Left renal pelvis (tissue), 4 donors: Measurements from ENCODE around the gene VASN. TPM values are rescaled to one million over a fixed set of nuclear protein-coding genes. Genes with fewer than 3 reads are reported as not detected.

Experiments
- DNase-seq, 4 donors: peaks; one replicate each; pipeline ENCODE4 v3.0.0-alpha.2; 2013; ENCODE audit warnings: low read depth in 4 of 4, low spot score in 3 of 4
- polyA plus RNA-seq, 4 donors: library from polyadenylated mRNA; unstranded; fragments of 120-200 nt; gene quantifications; one replicate each; pipeline ENCODE4 v1.2.1, GENCODE V29; 2013; ENCODE audit not compliant: insufficient read length in 4 of 4

The VASN gene
- polyA plus RNA-seq, 4 donors: 35.7 to 68.7 (median 44.1) TPM

DNA sequence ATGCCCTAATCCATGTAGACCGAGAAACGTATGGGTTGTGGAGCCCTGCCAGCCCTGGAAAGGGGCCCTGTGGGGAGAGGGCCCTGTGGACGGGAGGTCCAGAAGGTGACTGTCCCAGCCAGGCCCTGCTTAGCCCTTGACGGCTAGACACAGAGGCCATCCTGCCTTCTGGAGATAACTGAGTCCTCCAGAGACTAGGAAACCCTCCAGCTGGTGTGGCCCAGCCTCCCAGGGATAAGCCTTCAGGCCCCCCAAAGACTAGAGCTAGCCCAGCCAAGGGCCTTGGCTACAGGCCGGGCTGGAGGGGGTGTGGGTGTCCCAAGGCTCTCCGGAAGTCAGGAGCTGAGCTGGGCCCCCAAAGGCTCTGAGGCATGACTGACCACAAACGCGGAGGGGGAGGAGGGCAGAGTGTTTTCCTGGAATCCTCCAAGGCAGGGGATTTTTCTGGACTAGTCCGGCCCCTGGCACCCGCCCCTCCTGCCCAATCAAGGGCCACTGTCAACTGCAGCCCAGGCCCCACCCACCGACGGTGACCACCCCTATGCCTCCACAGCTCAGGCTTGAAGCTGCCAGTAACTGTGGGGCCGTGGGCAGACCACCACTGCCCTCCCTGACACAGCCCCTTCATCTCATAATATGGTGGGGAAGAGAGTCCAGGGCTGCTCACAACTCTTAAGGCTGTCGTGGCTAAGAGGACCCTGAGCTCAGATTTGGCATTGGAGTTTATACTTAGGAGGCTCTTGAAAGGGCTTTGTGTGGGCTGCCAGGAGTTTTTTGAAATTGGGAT is 885 bp upstream of the VASN start:
- no peak for DNase-seq

DNA sequence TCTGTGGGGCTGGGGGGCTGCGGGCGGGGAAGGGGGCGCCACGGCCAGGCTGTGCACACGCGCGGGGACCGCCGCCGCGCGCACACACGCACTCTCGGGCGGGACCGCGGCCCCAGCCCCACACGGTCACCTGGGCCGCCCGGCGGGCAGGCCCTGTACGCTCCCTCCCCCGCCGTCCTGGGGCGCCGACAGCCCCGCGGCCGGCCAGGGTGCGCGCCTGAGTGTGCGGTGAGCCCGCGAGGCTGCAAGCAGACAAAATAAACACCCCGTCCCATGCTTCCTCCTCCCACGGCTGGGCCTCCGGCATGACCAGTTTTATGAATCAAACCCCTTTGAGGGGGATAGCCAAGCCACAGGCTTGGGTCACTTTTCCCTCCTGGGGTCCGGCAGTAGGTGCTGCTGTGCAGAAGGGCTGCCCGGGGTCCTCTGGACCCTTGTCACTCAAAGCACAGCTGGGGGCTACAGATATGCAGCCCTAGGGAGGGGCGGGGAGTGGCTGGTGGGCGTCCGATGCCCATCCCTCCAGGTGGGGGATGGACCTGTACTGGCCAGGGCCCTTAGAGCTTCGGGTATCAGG is 441 bp downstream of the VASN start:
- no peak for DNase-seq

DNA sequence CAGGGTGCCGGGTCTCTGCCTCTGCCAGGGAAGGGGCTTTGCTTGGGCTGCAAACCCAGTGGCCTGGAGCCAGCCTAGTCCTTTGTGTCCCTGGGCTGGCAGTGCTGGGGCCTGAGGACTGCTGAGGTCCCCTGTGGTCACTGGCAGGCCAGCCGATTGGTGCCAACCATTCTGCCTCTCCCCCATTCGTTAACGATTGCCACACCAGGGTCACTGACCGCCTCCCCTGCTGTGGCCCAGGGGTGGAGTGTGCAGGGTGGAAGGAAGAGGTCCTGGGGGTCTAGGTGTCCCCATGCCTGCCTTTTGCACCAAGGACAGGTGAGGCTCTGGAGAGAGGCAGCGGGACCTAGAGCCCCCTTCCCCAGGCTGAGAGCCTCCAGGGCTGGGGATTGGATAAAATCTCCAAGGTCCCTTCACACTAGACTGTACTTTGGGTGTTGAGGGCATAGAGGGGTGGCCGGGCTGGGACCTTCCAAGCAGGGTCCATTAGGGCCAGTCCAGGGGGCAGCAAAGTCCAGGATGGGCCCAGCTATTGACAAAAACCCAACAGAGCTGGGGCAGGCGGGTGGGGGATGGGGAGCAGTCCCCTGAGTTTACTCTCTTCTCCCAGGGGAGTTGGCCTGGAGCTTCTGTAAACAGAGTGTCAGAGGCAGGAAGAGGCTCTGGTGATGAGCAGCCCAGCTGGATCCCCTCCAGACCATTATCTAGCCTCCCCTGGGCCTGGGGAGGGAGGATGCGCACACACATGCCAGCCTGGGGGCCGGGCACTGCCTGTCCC is 1.1 kb downstream of the VASN start:
- DNase-seq: no peak

DNA sequence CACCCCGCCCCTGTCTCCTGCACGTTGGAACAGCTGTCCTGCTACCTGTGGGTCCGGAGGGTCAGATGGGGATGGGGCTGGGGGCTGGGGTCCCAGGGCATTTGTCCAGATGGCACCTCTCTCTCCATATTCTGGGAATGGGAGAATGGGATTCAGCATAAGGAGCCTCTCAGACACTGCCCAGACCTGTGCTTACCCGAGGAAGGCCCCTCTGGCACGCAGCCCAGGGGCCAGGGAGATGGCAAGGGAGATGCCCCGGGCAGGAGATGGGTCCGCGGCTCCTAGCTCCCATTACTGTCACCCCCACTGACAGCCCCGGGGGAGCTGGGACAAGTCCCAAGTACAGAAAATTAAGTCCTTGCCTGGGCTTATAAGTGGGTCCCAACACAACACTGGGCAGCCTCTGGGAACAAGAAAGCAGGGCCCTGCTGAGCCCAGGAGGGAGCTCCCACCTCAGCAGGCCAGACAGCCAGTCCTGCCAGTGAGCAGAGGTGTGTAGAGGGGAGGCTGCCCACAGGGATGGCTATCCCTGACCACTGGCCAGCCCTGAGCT is 1.8 kb downstream of the VASN start:
- no peak for DNase-seq

DNA sequence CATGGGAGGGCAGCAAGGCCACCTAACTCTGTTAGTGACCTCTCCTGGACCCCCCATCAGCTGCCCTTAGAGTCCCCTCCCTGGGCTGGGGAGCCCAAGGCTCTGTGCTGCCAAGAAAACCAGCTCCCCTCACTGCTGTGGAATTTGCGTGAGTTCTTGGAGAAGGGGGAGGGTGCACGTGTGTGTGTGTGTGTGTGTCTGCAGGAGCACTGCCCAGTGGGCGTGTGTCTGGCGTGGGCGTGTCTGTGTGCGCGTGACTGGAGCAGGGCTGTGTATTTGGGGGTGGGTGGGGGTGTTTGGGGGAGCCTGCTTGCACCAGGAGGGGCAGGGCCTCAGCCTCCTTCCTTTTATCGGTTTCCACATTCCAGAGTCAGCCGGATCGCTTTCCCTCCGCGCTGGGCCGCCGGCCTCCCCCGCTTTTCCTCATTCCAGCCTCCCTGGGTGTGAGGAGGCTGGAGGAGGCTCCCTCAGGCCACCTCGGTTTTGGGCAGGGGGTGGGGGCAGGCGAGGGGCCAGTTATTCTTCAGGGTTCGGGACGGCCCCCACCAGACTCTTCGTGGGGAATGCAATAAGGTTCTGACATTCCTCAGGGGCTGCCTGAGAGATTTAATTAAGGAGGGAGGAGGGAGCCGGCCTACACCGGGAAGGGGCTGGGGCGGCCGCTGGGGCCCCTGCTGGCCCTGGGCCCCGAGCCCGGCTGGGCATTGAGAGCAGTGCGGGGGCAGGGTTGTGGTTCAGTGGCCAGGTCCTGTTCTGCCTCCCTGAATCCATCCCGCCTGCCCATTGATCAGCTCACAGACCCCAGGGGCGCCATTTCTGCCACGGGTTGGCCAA is 2.5 kb downstream of the VASN start:
- DNase-seq: peak in 2 of 4 donors; percentile 68 to 79

DNA sequence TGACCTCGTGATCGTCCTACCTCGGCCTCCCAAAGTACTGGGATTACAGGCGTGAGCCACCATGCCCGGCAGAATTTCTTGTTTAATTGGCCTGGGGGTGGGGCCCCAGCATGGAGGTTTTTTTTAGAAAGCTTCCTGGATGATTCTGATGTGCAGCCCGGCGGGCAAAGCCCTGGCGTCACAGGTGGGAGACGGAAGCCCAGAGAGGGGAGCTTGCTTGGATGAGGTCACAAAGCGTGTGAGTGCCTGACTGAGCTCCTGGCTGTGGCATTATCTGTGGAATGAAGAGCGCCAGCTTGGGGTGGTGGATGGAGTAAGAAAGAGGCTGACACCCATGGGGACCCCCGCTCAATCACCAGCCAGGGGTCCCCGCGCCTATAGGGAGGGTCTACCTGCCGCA is 4.1 kb downstream of the VASN start:
- no peak for DNase-seq

DNA sequence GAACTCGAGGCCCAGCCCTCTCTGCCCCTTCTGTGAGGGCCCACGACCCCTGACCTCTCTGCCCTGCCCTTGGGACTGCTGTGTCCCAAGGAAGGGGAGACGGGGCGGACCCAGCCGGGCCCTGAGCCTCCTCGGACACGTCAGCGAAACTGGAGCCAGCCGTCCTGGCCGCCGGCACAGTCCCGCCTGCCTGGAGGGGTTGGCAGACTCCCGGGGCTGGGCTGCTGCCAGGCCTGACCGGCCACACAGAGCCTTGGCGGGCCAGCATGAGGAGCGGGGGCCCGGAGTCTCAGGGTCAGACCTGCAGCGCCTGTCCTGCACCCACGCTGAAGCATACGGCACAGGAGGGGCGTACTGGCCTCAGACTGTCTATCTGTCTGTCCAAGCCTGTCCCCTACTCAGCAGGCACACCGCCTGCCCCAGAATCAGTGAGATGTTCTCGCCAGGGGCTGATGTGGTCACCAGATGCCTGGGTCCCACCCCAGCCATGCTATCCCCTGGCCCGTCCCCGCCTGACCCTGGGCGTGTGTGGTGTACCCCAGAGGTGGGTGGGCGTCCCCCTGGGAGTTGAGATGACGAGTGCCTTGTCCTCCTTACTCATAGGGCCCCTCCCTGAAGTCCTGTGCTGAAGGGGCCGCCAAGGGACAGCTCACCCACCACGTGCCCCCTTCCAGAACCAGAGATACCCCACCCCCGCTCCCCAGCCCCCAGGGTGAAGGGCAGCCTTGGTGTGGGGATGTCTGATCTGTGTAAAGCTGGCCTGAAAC is 4.7 kb downstream of the VASN start:
- no peak for DNase-seq

DNA sequence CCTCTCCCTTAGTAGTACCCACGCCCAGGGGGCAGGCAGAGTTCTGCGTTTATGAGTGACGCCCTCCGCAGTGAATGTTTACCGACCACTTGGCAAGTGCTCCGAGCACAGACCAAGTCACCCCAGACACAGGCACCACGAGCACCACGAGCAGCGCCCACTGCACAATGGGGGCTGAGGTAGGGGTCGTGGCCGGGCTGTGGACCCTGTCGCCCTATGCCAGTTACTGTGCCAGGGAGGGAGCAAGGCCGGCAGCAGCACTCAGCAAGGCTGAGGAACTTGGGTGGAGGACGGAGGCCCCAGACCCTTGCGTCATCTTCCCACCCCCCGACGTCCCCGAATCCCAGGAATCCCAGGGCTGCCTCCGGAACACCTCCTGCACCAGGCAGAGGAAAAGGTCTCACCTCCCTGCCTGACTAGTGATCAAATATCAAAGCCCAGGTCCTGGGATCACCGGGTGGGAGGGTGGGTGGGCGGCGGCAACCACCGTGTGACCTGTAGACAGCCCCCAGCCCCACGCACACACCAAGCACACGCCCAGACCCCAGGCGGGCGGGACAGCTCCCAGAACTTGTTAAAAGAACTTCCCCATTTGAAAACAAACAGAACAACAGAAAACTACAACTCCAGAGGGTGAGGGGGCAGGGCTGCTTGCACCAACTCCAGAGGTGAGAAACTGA is 5.4 kb downstream of the VASN start:
- no peak for DNase-seq

DNA sequence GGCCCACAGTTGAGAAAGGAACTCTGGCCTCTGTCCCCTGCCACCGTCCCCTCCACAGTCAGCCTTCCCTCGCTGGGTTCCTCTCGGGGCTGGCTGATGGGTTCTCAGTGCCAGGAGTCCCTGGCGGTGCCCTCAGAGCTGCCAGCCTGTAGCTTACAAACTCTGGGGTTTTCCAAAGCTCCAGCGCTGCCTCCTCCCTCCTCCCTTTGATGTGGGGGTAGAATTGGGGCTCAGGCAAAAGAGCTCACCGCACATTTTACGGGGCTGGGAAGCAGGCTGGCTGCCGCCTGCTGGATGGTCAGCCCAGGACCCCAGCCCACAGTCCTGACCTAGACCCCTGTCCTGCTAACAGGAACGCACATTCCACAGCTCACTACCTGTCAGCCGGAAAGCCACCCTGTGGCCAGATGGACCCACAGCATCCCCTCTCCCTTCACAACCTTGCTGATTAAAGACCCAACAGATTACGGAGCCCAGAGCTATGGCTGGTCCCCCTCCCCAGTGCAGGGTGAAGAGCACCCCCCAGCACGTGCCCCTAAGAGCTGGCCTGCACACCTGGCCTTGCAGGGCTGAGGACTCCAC is 6.0 kb downstream of the VASN start:
- DNase-seq: no peak

DNA sequence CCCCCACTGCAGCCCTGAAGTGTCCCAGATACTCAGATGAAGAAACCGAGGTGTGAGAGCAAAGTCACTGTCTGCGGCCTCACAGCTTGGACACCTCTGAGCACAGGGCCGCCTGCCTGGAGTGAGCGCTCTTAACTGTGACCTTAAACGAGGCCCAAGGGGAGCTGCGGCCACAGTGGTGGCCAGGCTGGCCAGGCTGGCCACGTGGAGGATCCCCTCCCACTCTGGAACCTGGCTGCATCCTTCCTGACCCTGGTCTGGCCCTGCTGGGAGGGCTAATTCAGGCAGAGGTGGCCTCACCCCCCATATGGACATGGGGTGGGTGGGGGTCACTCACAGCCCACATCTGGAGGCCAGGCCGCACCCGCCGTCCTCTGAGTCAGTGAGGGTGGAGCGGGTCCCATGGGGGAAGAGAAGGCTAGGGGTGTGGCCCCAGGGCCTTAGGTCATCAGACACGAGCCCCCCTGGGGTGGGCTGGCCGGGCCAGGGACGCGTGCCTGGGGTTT is 6.6 kb downstream of the VASN start:
- DNase-seq: no peak

DNA sequence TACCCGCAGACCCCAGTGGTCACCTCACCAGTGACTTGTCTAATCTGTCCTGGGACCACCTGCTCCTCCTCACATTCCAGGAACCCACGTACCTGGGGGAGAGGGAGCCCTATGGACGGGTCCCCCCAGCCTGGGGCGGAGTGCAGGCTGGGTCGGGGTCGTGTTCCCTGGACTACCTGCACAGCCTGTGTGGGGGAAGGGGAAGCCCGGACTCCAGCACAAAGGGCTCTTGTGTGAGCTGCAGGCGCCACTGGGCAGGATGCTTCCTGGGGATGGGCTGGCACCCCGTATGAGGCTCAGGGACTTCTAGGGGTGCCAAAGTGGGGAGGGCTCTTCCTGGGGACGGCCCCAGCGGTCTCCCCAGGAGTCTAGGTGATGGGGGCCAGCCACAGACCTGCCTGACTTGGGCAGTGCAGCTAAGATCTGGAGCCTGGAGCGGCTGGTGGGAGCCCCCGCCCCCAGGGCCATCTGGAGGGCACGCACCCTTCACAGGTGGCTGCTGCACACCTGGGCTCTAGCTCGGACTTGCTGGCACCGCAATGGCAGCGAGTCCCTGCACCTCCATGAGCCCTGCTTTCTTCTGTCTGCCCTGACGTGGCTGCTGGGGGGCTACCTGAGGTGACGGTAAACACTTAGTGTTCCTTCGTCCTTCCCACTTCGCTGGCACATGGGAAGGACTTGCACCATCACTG is 7.5 kb downstream of the VASN start:
- DNase-seq: no peak

DNA sequence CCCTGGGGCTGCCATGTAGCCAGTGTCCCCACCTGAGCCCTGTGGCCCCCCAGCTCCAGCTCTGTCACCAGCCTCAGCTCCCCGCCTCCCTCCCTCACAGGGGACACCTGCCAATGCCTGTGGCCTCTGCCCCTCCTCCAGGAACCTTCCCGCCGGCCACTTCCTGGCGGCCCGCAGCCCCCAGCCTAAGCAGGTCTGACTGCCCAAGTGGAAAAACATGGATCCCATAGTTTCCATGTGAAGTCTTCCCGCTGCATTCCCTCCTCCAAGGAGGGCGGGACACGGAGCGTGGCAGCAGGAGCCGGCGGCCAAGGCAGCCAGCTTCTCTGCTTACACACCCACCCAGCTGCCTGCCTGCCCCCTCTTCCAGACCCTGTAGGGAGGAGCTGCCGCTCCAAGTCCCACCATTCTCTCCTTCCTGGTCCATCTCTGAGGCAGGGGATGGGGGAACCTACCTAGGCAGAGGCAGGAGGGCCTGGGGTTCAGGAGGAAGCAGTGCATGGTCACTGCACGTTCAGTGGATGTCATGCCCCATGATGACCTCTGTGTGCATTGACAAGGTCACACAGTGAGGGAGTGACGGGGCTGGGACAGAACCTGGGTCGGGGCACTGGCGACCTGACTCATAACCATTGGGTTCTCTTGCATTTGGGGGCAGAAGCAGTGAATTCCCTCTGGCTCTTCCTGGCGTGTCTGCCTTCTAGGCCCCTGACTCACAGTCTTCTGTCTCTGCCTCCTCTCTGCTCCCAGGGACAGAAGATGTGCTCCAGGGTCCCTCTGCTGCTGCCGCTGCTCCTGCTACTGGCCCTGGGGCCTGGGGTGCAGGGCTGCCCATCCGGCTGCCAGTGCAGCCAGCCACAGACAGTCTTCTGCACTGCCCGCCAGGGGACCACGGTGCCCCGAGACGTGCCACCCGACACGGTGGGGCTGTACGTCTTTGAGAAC is 8.7 kb downstream of the VASN start:
- DNase-seq: no peak

DNA sequence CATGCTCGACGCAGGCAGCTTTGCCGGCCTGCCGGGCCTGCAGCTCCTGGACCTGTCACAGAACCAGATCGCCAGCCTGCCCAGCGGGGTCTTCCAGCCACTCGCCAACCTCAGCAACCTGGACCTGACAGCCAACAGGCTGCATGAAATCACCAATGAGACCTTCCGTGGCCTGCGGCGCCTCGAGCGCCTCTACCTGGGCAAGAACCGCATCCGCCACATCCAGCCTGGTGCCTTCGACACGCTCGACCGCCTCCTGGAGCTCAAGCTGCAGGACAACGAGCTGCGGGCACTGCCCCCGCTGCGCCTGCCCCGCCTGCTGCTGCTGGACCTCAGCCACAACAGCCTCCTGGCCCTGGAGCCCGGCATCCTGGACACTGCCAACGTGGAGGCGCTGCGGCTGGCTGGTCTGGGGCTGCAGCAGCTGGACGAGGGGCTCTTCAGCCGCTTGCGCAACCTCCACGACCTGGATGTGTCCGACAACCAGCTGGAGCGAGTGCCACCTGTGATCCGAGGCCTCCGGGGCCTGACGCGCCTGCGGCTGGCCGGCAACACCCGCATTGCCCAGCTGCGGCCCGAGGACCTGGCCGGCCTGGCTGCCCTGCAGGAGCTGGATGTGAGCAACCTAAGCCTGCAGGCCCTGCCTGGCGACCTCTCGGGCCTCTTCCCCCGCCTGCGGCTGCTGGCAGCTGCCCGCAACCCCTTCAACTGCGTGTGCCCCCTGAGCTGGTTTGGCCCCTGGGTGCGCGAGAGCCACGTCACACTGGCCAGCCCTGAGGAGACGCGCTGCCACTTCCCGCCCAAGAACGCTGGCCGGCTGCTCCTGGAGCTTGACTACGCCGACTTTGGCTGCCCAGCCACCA is 9.7 kb downstream of the VASN start:
- no peak for DNase-seq

DNA sequence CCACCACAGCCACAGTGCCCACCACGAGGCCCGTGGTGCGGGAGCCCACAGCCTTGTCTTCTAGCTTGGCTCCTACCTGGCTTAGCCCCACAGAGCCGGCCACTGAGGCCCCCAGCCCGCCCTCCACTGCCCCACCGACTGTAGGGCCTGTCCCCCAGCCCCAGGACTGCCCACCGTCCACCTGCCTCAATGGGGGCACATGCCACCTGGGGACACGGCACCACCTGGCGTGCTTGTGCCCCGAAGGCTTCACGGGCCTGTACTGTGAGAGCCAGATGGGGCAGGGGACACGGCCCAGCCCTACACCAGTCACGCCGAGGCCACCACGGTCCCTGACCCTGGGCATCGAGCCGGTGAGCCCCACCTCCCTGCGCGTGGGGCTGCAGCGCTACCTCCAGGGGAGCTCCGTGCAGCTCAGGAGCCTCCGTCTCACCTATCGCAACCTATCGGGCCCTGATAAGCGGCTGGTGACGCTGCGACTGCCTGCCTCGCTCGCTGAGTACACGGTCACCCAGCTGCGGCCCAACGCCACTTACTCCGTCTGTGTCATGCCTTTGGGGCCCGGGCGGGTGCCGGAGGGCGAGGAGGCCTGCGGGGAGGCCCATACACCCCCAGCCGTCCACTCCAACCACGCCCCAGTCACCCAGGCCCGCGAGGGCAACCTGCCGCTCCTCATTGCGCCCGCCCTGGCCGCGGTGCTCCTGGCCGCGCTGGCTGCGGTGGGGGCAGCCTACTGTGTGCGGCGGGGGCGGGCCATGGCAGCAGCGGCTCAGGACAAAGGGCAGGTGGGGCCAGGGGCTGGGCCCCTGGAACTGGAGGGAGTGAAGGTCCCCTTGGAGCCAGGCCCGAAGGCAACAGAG is 10.5 kb downstream of the VASN start:
- DNase-seq: no peak

DNA sequence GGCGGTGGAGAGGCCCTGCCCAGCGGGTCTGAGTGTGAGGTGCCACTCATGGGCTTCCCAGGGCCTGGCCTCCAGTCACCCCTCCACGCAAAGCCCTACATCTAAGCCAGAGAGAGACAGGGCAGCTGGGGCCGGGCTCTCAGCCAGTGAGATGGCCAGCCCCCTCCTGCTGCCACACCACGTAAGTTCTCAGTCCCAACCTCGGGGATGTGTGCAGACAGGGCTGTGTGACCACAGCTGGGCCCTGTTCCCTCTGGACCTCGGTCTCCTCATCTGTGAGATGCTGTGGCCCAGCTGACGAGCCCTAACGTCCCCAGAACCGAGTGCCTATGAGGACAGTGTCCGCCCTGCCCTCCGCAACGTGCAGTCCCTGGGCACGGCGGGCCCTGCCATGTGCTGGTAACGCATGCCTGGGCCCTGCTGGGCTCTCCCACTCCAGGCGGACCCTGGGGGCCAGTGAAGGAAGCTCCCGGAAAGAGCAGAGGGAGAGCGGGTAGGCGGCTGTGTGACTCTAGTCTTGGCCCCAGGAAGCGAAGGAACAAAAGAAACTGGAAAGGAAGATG is 11.2 kb downstream of the VASN start:
- DNase-seq: no peak
